Stomach (tissue), 4 donors: ENCODE measurements around the gene CDCP2.

Experiments used
- POLR2A ChIP-seq, 4 donors: fragments of 450-650 bp; IDR thresholded peaks; one replicate each; pipeline ENCODE4 v1.6.1; 2016; ENCODE audit warnings: antibody characterized with exemption in 4 of 4, control low read depth in 2 of 4, mild to moderate bottlenecking in 1 of 4, moderate library complexity in 1 of 4
- TF ChIP-seq, protein P1 (sequence below), 7 experiments: fragments of 450-650 bp in 4 of 7; fragments of 200-600 bp in 3 of 7; sonication (generic) in 3 of 7; IDR thresholded peaks; one replicate each; pipeline ENCODE4 v1.5.1; 2016 to 2019; ENCODE audit warnings: antibody characterized with exemption in 7 of 7, control low read depth in 2 of 7, mild to moderate bottlenecking in 1 of 7

DNA sequence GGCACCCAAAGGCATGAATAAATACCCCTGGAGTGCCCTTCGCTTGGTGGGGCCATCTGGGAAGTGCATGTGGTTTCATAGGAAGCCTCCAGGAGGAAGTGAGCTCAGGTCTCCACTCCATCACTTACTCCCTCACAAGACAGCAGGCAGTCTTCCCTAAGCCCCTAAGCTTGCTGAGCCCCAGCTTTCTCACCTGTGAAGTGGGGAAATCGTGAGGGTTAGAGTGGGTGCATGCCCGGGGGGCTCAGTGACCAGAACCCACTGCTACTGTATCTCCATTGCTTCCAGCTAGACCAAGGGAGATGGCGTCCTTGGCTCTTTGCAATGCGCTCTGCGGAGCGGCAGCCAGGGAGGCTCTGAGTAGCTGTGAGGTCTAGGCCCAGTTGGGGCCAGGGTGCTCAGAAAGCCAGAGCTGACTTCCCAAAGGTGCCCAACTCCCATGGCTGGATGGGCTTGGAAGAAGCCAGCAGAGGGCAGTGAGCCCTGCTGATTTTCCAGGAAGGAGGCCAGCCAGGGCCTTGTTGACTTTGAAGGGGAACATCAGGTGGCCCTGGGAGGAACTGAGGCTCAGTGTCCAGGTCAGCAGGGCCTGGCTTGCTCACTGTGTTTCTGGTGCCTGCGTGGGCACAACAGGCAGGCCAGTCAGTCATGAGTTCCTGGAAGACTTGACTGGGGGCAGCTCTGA lies 27.3 kb downstream of the CDCP2 start:
- TF ChIP-seq, protein P1, sequence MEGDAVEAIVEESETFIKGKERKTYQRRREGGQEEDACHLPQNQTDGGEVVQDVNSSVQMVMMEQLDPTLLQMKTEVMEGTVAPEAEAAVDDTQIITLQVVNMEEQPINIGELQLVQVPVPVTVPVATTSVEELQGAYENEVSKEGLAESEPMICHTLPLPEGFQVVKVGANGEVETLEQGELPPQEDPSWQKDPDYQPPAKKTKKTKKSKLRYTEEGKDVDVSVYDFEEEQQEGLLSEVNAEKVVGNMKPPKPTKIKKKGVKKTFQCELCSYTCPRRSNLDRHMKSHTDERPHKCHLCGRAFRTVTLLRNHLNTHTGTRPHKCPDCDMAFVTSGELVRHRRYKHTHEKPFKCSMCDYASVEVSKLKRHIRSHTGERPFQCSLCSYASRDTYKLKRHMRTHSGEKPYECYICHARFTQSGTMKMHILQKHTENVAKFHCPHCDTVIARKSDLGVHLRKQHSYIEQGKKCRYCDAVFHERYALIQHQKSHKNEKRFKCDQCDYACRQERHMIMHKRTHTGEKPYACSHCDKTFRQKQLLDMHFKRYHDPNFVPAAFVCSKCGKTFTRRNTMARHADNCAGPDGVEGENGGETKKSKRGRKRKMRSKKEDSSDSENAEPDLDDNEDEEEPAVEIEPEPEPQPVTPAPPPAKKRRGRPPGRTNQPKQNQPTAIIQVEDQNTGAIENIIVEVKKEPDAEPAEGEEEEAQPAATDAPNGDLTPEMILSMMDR (IDR thresholded peaks at IDR 0.05): peak in 1 of 7 experiments; percentile 12
- no peak for TF ChIP-seq POLR2A (IDR thresholded peaks at IDR 0.05)
